Tibial nerve (tissue), 3 donors: ENCODE data around the gene MBLAC1.

Experiments used
- CTCF ChIP-seq, 5 experiments: fragments of 200-600 bp in 3 of 5; fragments of 450-650 bp in 2 of 5; sonication (generic) in 3 of 5; IDR thresholded peaks; one replicate each; pipeline ENCODE4 v1.5.1; 2016 to 2019; ENCODE audit warnings: antibody characterized with exemption in 5 of 5, mild to moderate bottlenecking in 3 of 5, moderate library complexity in 2 of 5
- POLR2A ChIP-seq, 2 donors: fragments of 450-650 bp; IDR thresholded peaks; one replicate each; pipeline ENCODE4 v1.6.1; 2017; ENCODE audit warnings: antibody characterized with exemption in 2 of 2, mild to moderate bottlenecking in 2 of 2, moderate library complexity in 2 of 2

GRCh38 chr7:100171840-100172239, 45.1 kb downstream of the MBLAC1 start:
- TF ChIP-seq CTCF (IDR thresholded peaks at IDR 0.05), result no peak
- no peak for TF ChIP-seq POLR2A (IDR thresholded peaks at IDR 0.05)
